Measurements from ENCODE around the gene SIGLEC7.
A peak's percentile ranks its signal among the peaks of the same experiment; 100 is the strongest.
"Not testable (repeated sequence)": the region's sequence is repeated elsewhere in the genome, so short reads cannot be mapped to it uniquely, and the experiment has no call there.

GRCh38 chr19:51169283-51169918 lies 27.3 kb downstream of the SIGLEC7 start:
- not testable (repeated sequence) for TF ChIP-seq EZH2, EZH2phosphoT487 (IDR thresholded peaks at IDR 0.05)
- TF ChIP-seq CTCF (IDR thresholded peaks at IDR 0.05): peak; percentile 75
